ENCODE measurements around the gene SPATA45.
"Not testable (repeated sequence)": the region's sequence is repeated elsewhere in the genome, so short reads cannot be mapped to it uniquely, and the experiment has no call there.

Gene SPATA45

DNA sequence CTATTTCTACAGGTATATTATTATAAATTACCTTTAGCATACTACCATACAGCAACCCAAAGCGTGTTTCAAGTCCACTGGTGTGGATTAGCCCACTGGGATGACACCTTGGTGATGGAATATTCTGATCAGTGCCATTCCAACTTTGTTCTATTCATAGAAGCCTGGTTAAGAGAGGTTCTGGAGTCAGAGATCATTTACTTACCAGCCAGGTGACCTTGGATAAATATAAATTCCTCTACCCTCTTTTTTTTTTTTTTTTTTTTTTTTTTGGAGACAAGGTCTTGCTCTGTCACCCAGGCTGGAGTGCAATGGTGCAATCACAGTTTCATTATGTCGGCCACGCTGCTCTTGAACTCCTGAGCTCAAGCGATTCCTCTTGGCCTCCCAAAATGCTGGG lies at the start of gene SPATA45:
SPATA45 (minus strand) TSS at position 101 of the 400 bp plus-strand sequence. CDS start 11,500 bp downstream, outside the sequence.
- no peak for DNase-seq (ENCODE audit: low read depth in 2 of 2)

DNA sequence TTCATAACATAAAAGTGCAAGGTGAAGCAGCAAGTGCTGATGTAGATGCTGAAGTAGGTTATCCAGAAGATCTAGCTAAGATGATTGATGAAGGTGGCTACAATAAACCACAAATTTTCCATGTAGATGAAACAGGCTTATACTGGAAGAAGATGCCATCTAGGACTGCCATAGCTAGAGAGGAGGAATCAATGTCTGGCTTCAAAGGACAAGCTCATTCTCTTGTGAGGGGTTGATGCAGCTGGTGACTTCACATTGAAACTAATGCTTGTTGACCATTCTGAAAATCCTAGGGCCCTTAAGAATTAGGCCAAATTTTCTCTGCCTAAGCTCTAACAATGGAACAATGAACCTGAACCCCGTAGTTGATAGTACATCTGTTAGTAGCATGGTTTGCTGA lies 44.7 kb upstream of the SPATA45 start:
- no peak for DNase-seq (ENCODE audit: low read depth in 2 of 2)

DNA sequence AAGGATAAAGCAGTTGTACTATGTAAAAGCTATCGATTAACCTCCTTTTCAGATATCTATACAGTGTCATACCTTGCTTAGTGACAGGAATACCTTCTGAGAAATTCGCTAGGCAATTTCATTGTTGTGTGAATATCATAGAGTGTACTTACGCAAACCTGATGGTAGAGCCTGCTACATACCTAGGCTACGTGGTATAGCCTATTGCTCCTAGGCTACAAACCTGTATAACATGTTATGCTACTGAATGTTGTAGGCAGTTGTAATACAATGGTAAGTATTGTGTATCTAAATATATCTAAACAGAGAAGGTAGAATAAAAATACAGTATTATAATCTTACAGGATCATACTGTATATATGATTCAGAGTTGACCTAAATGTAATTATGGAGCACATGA lies 37.1 kb upstream of the SPATA45 start:
- no peak for DNase-seq (ENCODE audit: low read depth in 2 of 2)

DNA sequence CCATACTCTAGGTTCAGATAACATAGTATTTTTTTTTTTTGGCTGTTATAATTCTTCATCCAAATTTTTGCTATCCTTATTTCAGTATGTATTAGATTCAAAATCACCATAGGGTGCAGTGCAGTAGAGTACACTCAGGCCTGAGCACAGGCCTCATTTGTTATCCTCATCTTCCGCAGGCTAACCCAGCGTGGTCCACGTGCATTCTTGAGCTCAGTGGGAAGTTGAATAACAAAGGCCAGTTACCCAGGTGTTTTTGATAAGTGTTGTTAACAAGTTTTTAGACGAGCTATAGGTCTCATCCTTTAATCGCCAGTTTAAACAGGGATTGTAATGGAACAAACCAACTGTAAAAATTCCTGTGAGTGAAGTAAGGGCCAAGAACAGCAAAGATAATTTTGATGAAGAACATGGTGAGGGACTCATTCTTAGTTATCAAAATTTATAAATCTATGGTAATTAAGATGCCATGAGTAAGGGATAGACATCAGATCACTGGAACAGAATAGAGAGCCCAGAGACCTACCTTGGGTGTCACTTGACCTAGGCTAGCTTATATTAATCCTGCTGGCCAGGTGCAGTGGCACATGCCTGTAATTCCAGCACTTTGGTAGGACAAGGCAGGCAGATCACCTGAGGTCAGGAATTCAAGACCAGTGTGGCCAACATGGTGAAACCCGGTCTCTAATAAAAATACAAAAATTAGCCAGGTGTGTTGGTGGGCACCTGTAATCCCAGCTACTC lies 32.7 kb upstream of the SPATA45 start:
- no peak for DNase-seq (ENCODE audit: low read depth in 2 of 2)

DNA sequence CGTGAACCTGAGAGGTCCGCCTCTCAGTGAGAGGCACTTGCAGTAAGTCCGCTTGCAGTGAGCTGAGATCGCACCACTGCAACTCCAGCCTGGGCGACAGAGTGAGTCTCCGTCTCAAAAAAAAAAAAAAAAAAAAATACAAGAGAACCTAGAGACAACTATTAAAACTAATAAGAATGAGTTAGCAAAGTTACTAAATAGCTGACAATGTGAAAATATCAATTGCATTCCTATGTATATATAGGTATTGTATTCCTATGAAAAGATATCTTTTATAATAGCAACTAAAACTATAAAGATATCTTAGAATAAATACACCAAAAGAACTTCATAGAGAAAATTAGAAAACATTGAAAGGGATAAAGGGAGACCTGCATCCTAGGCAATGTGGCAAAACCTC lies 31.0 kb upstream of the SPATA45 start:
- no peak for DNase-seq (ENCODE audit: low read depth in 2 of 2)

DNA sequence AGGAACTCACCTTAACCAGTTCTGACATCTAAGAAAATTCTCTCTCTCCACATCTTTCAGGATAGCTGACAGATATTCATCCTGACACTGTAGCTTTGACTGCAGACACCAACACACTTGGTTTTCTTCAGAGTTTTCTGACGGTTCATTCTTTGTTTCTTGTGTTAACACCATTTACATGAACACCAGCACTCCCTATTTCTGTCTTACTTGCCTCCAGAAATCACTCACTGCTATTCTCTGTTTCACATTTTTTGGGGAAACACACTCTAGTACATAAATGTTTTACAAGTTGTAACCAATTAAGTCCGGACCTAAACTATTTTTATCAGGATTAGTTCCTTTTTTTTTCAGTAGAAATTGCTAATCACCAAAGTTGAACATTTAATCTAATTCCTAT lies 26.1 kb upstream of the SPATA45 start:
- DNase-seq (ENCODE audit: low read depth in 2 of 2): no peak

DNA sequence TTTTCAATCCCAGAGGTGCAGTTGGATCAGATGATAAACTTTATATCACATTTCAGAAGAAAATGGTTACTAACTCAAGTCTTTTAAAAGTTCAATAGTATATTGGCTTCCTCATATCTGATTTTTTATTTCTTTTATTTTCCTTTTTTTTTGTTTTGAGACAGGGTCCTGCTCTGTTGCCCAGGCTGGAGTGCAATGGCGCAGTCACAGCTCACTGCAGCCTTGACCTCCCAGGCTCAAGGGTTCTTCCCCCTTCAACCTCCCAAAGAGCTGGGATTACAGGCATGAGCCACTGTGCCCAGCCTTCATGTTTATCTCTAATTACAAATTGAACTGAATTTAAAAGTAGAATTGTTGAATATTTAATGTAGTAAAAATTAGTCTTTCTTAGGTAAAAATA lies 24.5 kb upstream of the SPATA45 start:
- no peak for DNase-seq (ENCODE audit: low read depth in 2 of 2)

DNA sequence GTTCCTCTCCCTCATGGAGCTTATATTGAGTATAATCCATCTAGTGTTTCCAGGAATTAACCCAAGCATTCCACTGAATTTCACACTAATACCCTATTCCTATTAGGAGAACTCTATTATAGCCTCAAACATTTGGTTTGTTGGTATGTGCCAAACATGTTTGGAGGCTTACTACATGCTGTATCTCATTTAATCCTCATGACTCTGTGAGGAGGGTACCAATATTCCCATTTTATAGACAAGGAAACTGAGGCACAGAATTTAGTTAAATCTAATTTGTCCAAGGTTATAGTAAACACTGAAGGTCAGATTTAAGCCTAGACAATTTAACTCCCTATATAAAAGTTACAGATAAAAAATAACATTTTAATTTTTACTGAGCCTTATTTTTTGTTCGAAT lies 19.7 kb upstream of the SPATA45 start:
- no peak for DNase-seq (ENCODE audit: low read depth in 2 of 2)

DNA sequence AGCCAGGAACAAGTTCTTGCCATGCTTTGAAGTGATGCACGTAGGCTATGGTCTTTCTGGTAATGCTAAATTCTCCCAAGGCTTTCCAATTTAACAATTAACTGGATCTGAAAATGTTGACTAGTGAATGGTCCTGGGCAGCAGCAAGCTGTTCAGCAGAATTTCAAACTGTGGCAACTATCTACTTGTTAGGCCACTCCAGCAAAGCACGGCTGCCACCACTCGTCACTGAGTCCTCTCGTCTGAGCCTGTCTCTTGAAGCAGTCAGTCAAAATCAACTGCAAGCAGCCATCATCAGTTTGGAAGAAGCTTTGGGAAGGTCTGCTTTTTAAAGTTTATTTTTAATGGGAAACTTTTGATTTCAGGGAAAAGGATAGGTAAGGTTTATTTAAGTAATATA lies 16.8 kb upstream of the SPATA45 start:
- DNase-seq (ENCODE audit: low read depth in 2 of 2): no peak

DNA sequence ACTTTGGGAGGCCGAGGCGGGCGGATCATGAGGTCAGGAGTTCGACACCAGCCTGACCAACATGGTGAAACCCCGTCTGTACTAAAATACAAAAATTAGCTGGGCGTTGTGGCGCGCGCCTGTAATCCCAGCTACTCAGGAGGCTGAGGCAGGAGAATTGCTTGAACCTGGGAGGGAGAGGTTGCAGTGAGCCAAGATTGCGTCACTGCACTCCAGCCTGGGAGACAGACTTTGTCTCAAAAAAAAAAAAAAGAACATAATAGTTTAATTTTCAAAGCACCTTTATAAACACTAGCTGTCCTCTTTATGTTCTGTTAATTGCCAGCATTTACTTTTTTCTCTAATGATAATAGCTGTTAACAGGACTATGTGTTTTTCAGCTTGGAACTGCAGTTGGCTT lies 15.9 kb upstream of the SPATA45 start:
- DNase-seq (ENCODE audit: low read depth in 2 of 2): not testable (repeated sequence)

DNA sequence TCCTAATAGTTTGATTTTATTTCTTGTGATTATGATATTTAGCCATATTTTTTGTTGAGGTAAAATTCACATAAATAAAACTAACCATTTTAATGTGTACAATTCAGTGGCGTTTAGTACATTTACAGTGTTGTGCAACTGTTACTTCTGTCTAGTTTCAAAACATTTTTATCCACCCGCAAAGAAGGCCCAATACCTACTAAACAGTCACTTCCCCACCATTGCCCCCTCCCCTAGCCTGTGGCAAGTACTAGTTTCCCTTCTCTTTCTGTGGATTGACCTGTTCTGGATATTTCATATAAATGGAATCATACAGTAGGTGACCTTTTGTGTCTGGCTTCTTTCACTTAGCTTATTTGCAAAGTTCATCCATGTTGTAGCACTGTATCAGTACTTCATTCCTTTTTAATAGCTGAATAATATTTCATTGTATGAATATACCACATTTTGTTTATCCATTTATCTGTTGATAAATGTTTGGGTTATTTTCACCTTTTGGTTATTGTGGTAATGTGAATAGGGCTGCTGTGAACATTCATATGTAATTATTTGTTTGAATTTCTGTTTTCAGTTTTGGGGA lies 14.8 kb upstream of the SPATA45 start:
- no peak for DNase-seq (ENCODE audit: low read depth in 2 of 2)

DNA sequence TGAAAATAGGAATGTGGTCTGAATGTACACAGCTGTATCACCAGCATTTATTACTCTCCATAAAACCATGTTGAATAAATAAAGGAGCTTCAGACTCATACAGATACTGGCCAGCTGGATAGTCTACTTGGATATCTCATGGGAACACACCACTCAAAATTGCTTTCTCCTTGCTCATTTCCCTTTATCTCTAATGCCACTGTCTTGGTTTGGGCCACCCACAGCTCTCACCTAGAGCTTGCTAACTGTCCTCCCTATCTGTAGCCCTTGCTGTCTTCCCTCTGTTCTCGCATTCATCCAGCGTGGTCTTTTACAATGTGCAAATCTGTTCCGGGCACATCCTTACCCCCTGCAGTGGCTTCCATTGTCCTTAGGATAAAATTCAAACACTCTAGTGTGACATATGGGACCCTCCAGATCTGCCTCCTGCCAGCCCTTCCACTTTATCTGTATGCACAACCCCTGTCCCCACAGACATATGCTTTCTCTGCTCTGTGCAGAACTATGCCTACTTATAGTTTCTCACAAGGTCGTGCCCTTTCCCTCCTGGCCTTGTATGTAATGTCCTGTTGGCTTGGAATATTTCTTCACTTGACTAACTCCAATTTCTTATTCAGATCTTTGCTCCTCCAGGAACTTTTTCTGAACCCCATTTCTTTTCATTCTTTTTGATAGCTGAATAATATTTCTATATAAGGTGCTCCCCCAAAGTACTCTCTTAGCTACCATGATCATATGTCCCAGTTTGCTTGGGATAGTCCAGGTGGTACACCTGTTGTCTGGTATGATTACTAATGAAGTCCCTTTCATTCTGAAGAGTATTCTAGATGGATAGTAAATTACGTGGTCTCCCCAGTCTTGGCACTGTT lies 13.5 kb upstream of the SPATA45 start:
- DNase-seq (ENCODE audit: low read depth in 2 of 2): no peak

DNA sequence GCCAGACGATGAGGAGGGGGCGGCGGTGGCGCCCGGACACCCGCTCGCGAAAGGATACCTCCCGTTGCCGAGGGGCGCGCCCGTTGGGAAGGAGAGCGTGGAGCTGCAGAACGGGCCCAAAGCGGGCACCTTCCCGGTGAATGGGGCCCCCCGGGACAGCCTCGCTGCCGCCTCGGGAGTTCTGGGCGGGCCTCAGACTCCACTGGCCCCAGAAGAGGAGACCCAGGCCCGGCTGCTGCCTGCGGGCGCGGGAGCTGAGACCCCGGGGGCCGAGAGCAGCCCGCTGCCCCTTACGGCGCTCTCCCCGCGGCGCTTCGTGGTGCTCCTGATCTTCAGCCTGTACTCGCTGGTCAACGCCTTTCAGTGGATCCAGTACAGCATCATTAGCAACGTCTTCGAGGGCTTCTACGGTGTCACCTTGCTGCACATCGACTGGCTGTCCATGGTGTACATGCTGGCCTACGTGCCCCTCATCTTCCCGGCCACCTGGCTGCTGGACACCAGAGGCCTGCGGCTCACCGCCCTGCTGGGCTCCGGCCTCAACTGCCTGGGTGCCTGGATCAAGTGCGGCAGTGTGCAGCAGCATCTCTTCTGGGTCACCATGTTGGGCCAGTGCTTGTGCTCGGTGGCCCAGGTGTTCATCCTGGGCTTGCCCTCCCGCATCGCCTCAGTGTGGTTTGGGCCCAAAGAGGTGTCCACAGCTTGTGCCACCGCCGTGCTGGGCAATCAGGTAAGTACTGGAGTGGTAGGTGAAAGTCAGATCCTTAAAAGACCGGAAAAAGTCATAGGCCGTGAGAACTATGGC lies 11.2 kb upstream of the SPATA45 start:
- no peak for DNase-seq (ENCODE audit: low read depth in 2 of 2)

DNA sequence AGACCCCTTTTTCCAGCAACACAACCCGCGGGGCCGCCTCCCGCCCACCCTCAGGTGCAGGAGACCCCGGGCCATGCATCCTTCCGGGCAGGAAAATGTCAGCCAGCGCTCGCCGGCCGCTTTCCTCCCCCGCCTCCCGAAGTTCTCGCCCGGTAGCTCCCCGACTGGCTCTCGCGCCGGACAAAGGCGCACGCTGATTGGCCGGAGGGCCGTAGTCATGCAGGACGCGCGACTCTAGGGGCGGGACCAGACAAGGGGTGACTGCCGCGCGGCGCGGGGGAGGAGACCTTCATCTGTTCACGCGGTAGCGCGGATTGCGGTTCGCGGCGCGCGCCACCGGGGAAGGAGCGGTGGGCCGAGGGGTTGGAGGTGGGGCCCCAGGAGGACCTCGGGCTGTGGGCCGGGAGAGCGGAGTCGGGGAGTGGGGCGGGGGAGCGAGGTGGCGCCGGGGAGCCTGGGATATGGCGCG lies 10.6 kb upstream of the SPATA45 start, which contains the start of gene FLVCR1:
FLVCR1 (plus strand) TSS at position 284 of the 469 bp plus-strand sequence; CDS start at position 462, 178 bp downstream.
- DNase-seq (ENCODE audit: low read depth in 2 of 2): peak; percentile 87

DNA sequence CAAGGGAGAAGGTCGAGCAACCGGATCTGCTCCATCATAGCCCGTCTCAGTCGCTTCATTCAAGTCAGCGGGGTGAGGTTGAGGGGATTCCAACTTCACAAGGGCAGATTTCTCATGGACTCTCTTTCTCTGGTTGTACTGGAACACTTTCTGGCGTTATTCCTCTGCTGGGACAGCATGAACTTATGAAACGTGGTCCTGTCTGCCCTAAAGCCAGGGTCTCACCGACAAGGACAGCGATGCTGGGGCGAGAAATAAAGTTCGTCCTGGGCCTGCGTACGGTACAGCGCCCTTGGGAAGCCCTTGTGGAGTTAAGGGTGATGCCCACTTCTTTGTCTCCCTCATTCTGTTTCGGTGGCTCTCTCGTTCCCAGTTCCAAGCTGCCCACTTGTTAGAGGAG lies 9.3 kb upstream of the SPATA45 start:
- DNase-seq (ENCODE audit: low read depth in 2 of 2): no peak

DNA sequence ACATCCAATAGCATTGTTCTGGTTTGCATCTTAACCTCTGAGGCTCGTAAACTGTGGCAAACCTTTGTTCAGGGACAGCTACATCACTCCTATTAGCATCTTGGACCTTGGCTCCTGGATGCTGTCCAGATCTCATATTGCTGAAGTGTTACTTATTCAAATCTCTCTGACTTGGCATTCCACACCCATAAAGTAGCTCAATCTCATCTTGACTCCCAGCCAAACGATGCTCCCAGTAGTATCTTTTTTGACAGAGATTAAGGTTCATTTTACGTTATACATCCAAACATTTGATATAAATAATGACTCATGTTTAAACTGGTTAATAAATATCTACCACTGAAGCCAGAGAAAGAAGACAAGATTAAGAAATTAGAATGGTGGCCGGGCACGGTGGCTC lies 6.2 kb upstream of the SPATA45 start:
- DNase-seq (ENCODE audit: low read depth in 2 of 2): no peak

DNA sequence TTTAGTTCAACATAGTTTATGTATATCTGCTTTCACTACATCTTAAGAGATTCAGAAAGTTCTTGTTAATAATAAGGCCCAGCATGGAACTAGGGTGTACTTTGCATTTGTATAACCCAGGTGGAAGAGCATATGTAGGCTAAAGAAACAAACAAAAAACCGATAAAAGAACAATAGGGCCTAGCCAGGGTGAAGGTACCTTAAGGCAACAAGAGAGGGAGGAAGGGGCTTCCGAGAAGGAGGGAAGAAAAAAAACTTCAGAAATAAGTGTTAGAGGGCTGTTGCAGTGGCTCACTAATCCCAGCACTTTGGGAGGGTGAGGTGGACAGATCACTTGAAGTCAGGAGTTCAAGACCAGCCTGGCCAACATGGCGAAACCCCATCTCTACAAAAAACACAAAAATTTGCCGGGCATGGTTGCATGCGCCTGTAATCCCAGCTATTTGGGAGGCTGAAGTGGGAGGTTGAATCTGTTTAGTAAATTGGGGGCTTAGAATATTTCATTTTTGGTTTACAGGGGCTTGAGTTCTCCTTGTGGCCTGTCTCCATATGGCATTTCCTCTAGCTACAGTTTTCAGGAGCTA lies 4.7 kb upstream of the SPATA45 start:
- DNase-seq (ENCODE audit: low read depth in 2 of 2): no peak

DNA sequence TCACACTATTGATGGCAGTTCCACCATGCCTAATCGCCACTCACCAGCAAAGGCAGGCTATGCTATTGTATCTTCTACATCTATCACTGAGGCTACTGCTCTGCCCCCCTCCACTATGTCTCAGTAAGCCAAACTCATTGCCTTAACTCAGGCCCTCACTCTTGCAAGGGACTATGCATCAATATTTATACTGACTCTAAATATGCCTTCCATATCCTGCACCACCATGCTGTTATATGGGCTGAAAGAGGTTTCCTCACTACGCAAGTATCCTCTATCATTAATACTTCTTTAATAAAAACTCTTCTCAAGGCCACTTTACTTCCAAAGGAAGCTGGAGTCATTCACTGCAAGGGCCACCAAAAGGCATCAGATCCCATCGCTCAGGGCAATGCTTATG lies 2.9 kb downstream of the SPATA45 start:
- not testable (repeated sequence) for DNase-seq (ENCODE audit: low read depth in 2 of 2)

DNA sequence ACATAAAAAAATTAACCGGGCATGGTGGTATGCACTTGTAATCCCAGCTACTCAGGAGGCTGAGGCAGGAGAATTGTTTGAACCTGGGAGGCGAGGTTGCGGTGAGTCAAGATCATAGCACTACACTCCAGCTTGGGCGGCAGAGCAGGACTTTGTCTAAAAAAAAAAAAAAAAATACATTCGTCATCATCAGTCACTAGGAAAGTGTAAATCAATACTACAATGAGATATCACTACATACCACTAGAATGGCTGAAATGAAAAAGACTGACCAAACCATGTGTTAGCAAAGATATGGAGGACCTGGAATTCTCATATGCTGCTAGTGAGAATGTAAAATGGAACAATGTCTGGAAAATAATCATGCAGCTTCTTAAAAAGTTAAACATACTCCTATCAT lies 9.3 kb downstream of the SPATA45 start:
- DNase-seq (ENCODE audit: low read depth in 2 of 2): no peak

DNA sequence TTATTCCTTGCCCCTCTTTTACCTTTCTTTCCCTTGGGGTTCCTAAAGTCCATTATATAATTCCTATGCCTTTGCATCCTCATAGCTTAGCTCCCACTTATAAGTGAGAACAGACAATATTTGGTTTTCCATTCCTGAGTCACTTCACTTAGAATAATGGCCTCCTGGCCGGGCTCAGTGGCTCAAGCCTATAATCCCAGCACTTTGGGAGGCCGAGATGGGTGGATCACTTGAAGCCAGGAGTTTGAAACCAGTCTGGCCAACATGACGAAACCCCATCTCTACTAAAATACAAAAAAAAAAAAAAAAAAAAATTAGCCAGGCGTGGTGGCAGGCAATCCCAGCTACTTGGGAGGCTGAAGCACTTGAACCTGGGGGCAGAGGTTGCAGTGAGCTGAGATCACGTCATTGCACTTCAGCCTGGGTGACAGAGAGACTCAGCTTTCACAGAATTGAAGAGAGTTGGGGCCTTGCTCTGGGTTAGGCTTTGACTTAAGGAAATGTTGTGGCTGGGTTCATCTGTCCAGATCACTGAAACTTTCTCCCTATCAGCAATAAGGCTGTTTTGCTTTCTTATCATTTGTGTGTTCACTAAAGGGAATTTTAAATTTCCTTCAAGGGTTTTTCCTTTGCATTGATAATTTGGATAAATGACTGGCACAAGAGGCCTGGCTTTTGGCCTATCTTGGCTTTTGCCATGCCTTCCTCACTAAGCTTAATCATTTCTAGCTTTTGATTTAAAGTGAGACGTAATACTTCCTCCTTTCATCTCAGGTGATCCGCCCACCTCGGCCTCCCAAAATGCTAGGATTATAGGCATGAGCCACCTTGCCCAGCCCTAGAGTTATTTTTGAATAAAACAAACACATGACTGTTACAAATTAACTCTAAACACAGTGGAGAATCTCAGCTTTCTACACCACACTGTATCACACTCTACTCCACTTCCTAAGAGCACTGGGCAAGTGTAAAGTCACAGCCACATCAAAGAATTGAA lies 13.9 kb downstream of the SPATA45 start:
- not testable (repeated sequence) for DNase-seq (ENCODE audit: low read depth in 2 of 2)

Data from fibroblast of skin of left quadriceps (primary cell).